ENCODE measurements around the gene ELF5. TPM values are rescaled to one million over a fixed set of nuclear protein-coding genes. Genes with fewer than 3 reads are reported as not detected.

The ELF5 gene
- polyA plus RNA-seq, 1 donor, result 1.1 TPM

GRCh38 chr11:34451053-34451452 lies 62.5 kb downstream of the ELF5 start:
- DNase-seq, result no peak

GRCh38 chr11:34449013-34449412 lies 64.6 kb downstream of the ELF5 start:
- no peak for DNase-seq

- no peak for DNase-seq
These were observed 65.2 kb downstream of the ELF5 start for GRCh38 chr11:34448223-34448994.

GRCh38 chr11:34447044-34447443 lies 66.5 kb downstream of the ELF5 start:
- no peak for DNase-seq

- no peak for DNase-seq
These were observed 67.2 kb downstream of the ELF5 start for GRCh38 chr11:34446386-34446785.

GRCh38 chr11:34445956-34446355 lies 67.6 kb downstream of the ELF5 start:
- DNase-seq, result no peak

- DNase-seq, result no peak
These were observed 69.2 kb downstream of the ELF5 start for GRCh38 chr11:34444428-34444827.

GRCh38 chr11:34443136-34443535 lies 70.5 kb downstream of the ELF5 start:
- DNase-seq, result no peak

GRCh38 chr11:34441814-34442213 lies 71.8 kb downstream of the ELF5 start:
- no peak for DNase-seq

GRCh38 chr11:34439610-34440198 lies 73.9 kb downstream of the ELF5 start:
- DNase-seq, result no peak

- DNase-seq, result peak; percentile 96
These were observed 74.8 kb downstream of the ELF5 start, which contains the start of gene CAT for GRCh38 chr11:34438529-34439507. TSS of gene CAT (plus strand) at chr11:34438934. CDS start at chr11:34439014, 80 bp downstream.

GRCh38 chr11:34437224-34438125 lies 76.1 kb downstream of the ELF5 start:
- DNase-seq, result no peak

GRCh38 chr11:34433899-34434298 lies 79.7 kb downstream of the ELF5 start:
- no peak for DNase-seq

GRCh38 chr11:34432822-34433221 lies 80.8 kb downstream of the ELF5 start:
- no peak for DNase-seq

GRCh38 chr11:34431979-34432378 lies 81.6 kb downstream of the ELF5 start:
- no peak for DNase-seq

Other genes with a start within 250 kb of the ELF5 start
- 8.7 TPM for gene ABTB2, start 155.8 kb downstream of the ELF5 start, polyA plus RNA-seq (ENCODE audit: insufficient read length)
- 75.8 TPM for gene CAT, start 74.9 kb downstream of the ELF5 start, polyA plus RNA-seq (ENCODE audit: insufficient read length)
- 0.22 TPM for gene EHF, start 107.3 kb upstream of the ELF5 start, polyA plus RNA-seq (ENCODE audit: insufficient read length)

All from hindlimb muscle (tissue), 1 donor.